Measurements from ENCODE around the gene ADORA3. TPM values are rescaled to one million over a fixed set of nuclear protein-coding genes. Genes with fewer than 3 reads are reported as not detected.

Gene ADORA3
- polyA plus RNA-seq, 3 donors = 0.81 to 5.5 (median 2.6) TPM

DNA sequence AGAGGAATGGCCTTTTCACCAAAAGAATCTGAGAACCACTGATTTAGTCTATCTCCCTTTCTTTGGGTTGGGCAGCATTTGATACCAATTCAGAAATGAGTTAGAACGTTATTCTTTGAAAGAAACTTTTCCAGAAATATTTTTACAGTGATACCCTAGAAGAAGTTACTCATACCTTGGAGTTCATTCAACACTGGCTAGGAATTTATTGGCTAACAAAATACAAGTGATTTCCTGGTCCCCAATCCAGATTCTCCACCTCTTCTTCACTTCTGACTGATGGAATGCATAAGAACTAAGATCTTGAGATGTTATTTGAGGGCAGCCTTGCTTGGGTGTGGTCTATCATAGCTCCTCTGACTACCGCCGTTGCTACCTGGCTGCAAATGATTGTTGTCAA lies 20.3 kb downstream of the ADORA3 start:
- WGBS, 3 donors = 47 to 80% (median 66%) methylated on average over 3 of the region's 3 CpGs
- no peak overlapping the region for H3K27ac ChIP-seq (ENCODE audit: low read depth, low read length)

DNA sequence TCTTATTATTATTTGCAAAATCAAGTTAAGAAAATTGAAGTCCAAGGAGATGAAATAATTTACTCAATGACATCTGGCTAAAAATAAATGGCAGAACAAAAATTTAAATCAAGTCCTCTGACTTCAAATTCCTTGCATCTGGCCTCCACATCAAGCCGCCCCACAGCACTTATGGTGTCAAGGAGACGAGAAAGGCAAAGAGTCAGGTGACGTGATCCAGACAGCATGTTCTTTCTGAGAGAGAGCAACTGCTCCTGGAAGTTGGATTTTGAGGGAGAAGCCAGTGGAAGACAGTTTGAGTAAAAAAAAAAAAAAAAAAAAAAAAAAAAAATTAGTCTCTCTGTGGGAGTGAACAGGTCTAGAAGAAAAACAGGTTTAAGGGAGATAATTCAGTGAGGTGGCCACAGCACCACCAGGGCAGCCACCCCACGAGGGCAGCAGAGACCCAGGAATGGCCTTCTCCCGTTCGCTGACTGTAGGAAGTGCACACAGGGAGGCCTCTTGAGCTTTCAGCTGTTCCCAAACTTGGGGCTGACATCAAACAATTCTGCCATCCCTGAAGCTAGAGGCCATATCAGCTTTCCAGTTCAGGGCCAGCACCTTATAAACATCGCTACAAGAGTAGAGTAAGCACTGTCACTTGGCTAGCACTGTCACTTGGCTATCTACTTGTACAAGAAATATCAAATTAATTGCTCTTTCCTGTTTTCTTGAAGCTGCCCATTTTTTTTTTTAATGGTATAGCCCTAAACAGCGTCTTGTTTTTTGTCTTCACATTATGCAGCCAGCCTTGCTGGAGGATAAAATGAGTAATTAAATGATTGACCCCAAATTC lies 21.8 kb downstream of the ADORA3 start:
- 34 to 42% (median 35%) methylated on average over 8 of the region's 8 CpGs for WGBS, 3 donors
- H3K27ac ChIP-seq (ENCODE audit: low read depth, low read length) = no peak overlapping the region

DNA sequence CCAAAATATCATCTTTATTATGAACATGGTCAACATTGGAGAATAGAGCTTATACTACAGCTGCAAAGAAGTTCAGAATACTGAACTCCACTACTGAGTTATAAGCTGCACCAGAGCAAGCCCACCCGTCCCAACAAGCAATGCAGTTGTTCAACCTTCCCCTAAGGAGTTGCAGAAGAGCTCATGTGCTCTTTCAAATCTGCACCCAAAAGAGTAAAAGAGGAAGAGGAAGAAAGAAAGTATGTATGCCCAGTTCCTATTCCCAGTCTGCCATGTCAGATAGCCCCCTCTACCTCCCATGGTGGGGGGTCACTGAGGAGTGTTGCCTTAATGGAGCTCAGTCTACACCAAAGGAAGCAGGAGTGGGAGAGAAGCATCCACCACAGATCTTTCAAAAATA lies 22.8 kb downstream of the ADORA3 start:
- WGBS, 3 donors = 49 to 67% (median 60%) methylated on average over 1 of the region's 1 CpG
- H3K27ac ChIP-seq (ENCODE audit: low read depth, low read length) = no peak overlapping the region

DNA sequence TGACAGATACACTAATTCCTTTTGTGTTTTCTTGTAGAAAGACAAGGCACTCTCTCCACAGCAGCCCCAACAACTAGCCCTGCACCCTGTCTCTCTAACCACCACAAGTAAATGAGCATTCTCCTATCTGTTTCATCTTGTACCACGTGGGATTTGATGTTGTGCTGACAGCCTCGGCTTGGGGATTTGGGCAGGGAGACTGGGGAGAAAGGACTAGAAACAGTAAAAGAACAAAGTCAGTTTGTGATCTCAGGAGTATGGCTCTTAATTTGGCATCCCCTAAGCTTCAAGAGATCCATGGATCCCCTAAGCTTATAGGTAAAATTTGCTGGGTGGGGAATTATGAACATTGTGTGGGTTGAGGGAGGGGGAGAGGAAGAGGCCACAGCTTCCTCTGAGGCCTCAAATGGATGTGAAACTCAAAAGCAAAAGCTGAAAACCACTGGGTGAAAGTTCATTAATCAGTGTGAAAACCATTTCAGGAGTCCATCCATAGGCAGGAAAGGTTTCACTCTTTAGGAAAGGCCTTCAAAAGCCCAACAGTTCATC lies 26.6 kb downstream of the ADORA3 start:
- no peak overlapping the region for H3K27ac ChIP-seq (ENCODE audit: low read depth, low read length)
- 25 to 59% (median 37%) methylated on average over 2 of the region's 2 CpGs for WGBS, 3 donors

DNA sequence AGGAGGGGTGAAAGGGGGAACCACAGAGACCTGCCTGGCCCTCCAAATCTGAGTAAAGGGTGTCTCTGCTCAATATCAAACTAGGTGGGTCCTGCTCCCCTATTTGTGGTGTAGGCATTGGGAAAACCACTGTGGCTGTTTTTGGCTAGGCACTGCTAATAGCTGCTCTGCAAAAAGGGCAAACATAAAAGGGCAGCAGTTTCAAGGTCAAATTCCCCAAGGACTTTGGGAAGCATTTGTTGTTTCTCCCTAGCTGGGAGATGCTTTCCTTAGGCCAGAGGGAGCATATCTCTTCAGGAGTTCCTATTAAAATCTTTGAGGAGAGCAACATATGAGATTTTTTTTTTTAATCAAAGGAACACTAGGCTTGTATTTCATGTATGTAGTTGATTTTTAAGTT lies 27.2 kb downstream of the ADORA3 start:
- H3K27ac ChIP-seq (ENCODE audit: low read depth, low read length) = no peak overlapping the region

DNA sequence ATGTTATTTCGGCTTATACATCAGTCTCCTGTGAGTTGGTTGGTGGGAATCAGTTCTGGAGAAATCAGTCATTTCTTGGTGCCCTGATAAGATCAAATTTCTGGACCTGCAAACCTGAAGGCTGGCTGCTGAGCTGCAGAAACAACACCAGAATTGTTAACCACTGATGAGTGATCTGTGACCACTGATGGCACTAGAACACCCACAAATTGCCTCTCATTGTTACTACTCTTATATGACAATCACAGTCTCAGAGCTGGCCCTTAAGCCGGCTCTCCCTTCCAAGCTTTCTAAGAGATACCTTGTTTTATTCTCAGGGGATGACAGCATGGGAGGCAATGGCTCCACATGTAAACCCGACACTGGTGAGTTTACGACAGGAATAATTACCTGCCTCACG lies 27.7 kb downstream of the ADORA3 start:
- 81 to 93% (median 91%) methylated on average over 5 of the region's 5 CpGs for WGBS, 3 donors
- no peak overlapping the region for H3K27ac ChIP-seq (ENCODE audit: low read depth, low read length)

DNA sequence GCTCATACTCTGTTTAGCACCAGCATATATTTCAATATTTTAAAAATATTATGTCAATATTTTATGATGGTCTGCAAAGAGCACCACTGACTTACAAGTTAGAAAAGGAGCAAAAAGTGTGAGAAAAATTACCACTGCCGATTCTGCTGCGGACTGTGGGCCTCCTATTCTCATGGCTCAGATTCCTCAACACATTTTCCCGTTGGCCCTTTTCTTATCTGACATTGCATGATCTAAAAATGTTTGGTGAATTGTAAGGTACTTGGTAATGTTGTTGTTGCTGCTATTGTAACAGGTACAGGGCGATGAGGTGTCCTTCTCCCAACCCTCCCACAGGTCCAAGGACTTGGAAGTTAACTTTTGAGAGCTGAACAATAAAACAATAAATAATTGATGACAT lies 28.9 kb downstream of the ADORA3 start:
- 43 to 82% (median 46%) methylated on average over 4 of the region's 4 CpGs for WGBS, 3 donors
- H3K27ac ChIP-seq (ENCODE audit: low read depth, low read length) = no peak overlapping the region

DNA sequence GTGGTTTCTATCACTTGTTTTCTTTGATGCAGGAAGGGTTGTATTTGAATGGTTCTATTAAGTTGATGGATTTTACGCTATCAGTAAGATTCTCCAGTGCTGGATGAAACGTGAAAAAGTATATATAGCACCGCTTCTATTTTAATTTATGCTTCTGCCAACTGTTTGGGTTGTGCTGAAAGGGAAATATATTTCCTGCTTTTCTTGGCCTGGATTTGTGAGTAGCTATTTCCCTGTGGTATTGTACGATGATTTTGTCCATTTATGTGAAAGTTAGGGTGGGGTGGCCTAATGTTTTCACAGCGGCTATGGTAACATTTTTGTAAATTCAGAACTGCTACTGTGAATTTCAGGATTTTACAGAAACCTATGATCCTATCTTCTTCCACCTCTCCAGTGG lies 29.3 kb downstream of the ADORA3 start:
- no peak overlapping the region for H3K27ac ChIP-seq (ENCODE audit: low read depth, low read length)
- 18 to 73% (median 27%) methylated on average over 5 of the region's 5 CpGs for WGBS, 3 donors

DNA sequence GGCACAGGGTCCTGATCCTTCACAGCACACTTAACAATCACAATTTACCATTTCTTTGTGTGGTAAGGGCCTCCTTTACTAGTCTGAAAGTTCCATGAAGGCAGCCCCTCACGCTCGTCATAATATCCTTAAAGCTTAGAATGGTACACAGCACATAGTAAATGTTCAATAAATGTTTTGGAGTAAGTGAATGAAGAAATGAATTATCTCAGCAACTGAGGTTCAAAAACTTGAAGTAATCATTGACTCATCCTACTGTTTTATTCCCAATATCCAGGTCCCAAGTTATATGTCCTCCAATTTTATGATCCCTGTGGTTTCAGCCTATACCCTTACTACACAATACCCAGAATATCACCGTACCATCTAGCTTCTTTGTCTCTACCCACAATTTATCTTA lies 31.9 kb downstream of the ADORA3 start:
- H3K27ac ChIP-seq (ENCODE audit: low read depth, low read length) = no peak overlapping the region
- WGBS, 3 donors = 90 to 98% (median 92%) methylated on average over 3 of the region's 3 CpGs

DNA sequence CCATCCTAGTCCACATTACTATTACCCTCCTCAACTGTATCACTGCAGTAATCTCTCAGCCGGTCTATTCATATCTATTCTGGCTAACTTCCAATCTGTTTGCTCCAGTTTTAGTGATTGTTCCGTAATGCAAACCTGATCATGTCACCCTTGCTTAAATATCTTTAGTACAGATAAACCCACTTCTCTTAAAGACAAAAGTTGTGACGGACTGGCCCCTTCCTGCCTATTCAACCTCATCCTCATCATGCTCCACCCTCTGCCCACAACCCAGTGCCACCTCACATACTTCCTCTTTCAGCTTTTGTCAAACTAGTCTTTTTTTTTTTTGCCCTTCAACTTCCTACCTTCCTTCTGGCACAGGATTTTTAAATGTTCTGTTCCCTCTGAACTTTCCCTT lies 32.4 kb downstream of the ADORA3 start:
- WGBS, 3 donors = 29 to 65% (median 39%) methylated on average over 3 of the region's 3 CpGs
- H3K27ac ChIP-seq (ENCODE audit: low read depth, low read length) = no peak overlapping the region

DNA sequence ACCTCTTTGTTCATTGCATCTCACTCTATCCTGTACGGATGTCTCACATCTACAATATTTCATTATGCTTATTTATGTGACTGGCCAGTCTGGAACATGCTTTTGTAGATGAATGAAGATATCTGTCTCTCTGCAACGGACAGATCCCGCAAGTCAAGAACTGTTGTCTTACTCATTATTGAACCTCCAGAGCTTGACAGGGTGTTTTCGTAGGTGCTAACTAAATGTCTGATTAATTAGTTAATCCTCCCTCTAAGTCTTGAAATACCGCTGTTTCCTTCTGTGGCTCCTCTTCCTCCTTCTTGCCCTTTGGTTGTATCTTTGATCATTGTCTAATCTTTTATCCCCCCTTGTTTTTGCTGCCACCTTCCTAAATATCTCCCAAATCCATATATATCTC lies 32.8 kb downstream of the ADORA3 start:
- WGBS, 3 donors = 73 to 94% (median 77%) methylated on average over 5 of the region's 5 CpGs
- no peak overlapping the region for H3K27ac ChIP-seq (ENCODE audit: low read depth, low read length)

DNA sequence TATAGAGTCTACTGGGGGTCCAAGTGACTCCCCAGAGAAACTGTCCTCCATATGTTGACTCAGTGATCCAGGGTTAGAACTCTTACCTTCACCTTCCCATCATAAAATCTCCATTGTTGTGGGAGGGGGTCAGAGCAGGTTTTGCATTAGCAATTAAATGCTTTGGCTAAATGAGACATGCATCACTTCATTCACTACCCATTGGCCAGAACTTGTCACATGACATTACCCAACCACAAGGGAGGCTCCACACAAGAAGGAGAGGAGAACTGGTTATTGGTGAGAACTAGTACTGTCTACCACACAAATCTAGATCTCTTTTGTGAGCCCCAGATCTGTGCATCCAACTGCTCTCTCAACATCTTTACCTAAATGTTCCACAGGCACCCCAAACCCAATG lies 33.9 kb downstream of the ADORA3 start:
- no peak overlapping the region for H3K27ac ChIP-seq (ENCODE audit: low read depth, low read length)

DNA sequence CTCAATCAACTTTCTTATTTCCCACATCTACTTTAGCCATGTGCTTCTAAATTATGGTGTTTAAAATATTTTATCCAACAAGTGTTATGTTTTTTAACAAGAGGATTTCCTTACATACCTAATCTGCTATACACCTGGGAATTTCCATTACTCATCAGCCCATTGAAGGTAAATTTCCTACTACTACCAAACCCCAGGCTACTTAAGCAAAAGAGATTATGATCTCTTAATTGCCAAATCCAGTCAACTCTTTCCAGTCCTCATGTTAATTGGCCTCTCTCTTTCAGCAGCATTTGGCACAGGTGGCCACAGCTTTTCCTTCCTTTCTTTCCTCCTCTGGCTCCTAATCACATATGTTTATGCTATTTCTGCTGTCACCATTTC lies 34.7 kb downstream of the ADORA3 start:
- no peak overlapping the region for H3K27ac ChIP-seq (ENCODE audit: low read depth, low read length)

DNA sequence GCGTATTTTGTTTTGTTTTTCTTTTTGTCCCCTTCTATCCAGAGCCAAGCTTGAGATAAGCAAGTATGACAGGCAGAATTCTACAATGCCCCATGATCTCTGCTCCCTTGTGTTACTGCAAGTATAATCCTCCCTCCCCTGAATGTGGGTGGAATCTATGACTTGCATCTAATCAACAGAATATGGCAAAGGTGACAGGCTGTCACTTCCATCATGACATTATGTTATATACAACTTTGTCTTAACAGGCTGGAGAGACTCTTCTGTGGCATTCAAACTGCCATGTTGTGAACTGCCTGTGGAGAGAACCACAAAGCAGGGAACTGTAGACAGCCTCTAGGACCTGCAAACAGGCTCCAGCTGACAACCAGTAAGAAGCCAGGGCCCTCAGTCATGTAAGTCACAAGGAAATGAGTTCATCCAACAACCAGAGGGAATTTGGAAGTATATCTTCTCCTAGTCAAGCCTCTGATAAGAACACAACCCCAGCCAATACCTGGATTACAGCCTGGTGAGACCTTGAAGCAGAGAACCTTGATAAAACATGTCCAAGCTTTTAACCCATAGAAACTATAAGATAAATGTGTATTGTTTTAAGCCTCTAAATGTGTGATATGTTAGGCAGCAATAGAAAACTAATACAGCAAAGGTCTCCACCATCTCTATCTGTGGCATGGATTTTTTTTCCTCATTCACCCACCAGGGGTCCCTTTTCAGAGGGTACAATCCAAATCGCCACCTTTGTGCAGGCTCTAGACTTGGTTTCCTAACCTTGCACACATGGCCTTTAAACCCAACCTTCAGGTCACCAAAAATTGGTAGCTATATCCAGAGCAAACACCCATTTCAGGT lies 35.3 kb downstream of the ADORA3 start:
- no peak overlapping the region for H3K27ac ChIP-seq (ENCODE audit: low read depth, low read length)
- 80 to 93% (median 86%) methylated on average over 2 of the region's 2 CpGs for WGBS, 3 donors

DNA sequence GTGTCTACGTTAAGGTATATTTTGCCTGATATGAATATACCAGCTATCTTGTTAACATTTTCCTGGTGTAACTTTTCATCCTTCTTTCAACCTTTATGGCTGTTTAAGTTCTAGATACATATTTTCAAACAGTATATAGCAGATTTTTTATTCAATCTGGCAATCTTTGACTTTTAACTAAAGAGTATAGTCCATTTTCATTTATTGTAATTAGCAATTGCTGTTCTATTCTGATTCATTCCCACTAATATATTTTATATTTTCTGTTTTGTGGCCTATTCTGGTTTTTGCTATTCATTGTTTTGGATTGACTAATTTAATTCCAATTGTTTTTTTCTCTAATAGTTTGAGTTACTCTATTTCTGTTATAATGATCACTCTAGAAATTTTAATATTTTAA lies 37.0 kb downstream of the ADORA3 start:
- H3K27ac ChIP-seq (ENCODE audit: low read depth, low read length) = no peak overlapping the region
- 0% methylated on average over 1 of the region's 1 CpG for WGBS, 3 donors

DNA sequence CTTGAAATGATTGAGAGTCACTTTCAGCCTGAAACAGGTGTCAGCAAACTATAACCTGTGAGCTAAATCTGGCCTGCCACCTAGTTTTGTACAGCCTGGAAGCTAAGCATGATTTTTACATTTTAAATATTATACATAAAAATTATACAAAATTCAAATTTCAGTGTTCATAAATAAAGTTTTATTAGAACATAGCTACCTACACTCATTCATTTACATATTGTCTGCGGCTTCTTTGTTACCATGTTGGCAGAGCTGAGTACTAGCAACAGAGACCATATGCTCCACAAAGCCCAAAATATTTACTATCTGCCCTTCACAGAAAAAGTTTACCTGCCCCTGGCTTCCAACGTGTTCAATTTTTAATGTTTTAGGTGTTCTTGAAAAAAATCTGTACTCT lies 37.7 kb downstream of the ADORA3 start:
- H3K27ac ChIP-seq (ENCODE audit: low read depth, low read length) = no peak overlapping the region
- WGBS, 3 donors = 95 to 99% (median 95%) methylated on average over 2 of the region's 2 CpGs

DNA sequence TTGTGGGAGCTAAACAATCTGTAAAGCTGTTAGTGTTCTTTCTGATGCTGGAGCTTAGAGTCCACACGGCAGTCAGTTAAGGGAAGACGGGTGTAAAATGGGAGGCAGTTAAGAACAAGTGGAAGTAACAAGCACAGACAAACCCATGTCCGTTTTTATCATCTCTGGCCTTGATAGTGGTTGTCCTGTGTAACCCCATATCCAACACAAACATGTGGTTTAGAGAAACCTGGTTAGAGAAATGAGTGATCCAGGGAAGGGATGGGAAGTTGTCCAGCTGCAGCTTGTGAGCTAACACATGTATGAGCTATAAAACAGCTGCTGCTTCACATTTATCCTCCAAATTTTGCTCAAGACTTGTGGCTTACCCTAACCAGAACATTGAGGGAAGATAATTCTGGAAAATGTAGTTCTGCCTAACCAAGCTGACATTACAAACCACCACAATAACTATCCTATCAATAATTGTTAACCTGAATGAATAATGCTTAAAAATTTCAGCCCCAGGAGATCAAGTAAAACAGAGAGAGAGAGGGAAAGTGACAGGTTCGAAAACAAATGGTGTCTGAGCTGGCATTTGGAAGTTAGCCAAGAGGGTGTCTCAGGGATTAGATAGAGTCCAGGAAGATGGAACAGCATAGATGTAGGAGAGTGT lies 40.3 kb downstream of the ADORA3 start:
- no peak overlapping the region for H3K27ac ChIP-seq (ENCODE audit: low read depth, low read length)
- WGBS, 3 donors = 43 to 75% (median 73%) methylated on average over 4 of the region's 4 CpGs

DNA sequence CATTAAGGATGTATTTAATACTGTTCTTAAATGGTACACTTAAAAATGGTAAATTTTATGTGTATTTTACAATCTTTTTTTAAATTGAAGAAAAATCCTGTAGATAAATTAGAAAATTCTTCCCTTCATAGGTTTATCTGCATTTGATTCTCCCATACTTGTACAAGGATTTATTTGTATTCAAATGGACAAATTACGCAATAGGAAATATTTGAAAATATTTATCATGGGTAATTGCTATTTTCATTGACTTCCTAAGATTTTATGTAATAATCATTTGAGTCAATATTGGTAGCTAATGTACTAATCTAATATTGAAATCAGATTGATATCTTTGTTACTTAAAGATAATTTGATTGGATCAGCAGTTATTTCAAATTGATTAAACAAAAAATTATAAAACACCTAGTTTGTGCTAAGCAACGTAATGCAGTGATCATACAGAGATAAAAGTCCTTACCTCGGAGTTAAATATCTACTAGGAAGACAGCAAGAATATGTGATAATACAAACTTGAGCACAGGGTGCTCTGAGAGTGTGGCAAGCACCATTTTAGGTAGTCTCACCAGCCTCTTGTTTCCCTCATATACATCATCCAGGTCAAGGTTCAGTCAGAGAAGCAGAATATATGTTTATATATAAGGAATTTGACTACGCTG lies 40.9 kb downstream of the ADORA3 start:
- WGBS, 3 donors = 56 to 93% (median 92%) methylated on average over 4 of the region's 4 CpGs
- no peak overlapping the region for H3K27ac ChIP-seq (ENCODE audit: low read depth, low read length)

DNA sequence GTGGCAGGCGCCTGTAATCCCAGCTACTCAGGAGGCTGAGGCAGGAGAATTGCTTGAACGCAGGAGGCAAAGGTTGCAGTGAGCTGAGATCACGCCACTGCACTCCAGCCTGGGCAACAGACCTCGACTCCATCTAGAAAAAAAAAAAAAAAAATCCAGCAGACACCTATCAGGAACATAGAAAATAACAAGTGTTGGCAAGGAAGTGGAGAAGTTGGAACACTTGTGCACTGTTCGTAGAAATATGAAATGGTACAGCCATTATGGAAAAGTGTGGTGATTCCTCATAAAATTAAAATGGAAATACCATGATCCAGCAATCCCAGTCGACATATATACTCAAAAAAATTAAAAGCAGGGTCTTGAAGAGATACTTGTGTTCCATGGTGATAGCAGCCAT lies 41.7 kb downstream of the ADORA3 start:
- H3K27ac ChIP-seq (ENCODE audit: low read depth, low read length) = no peak overlapping the region
- WGBS, 3 donors = 95 to 97% (median 95%) methylated on average over 6 of the region's 6 CpGs

Data from adipose tissue (tissue), 3 donors.